GM06990 (cell line): ENCODE results near the gene OAS2.

Source experiments
- DNase-seq: peaks from one replicate; pipeline ENCODE4 v3.0.0-alpha.2; 2011; ENCODE audit not compliant: insufficient read length; ENCODE audit errors: extremely low read depth
- H3K27me3 ChIP-seq: replicated peaks from 2 replicates; pipeline ENCODE4 v1.6.0; 2011; ENCODE audit warnings: low read length; ENCODE audit not compliant: control insufficient read depth, insufficient read depth
- H3K36me3 ChIP-seq: 2 replicates; pipeline ENCODE4 v1.5.1; 2011; ENCODE audit warnings: low read length; ENCODE audit not compliant: control insufficient read depth, insufficient read depth
- H3K4me3 ChIP-seq: replicated peaks from 2 replicates; pipeline ENCODE4 v1.5.1; 2011; ENCODE audit warnings: low read depth, mild to moderate bottlenecking, control low read depth, low read length
- CTCF ChIP-seq: IDR thresholded peaks from 2 replicates; pipeline ENCODE4 v1.5.1; 2011; ENCODE audit warnings: low read length, control low read depth, mild to moderate bottlenecking, inconsistent platforms; ENCODE audit not compliant: insufficient read depth, poor library complexity, severe bottlenecking

OAS2 gene

GRCh38 chr12:113057565-113058485, 79.5 kb downstream of the OAS2 start:
- H3K36me3 ChIP-seq, result no peaks in the 10 kb centered on the region
- no peak for TF ChIP-seq CTCF
- no peak for DNase-seq
- H3K4me3 ChIP-seq, result peak overlapping the region; percentile 37
- H3K27me3 ChIP-seq, result no peaks in the 10 kb centered on the region; the same call in 1 of the 2 replicates

GRCh38 chr12:113058553-113058952, 80.2 kb downstream of the OAS2 start:
- no peak overlapping the region for H3K4me3 ChIP-seq
- H3K27me3 ChIP-seq, result no peaks in the 10 kb centered on the region; the same call in 1 of the 2 replicates
- no peak for DNase-seq
- TF ChIP-seq CTCF, result no peak
- H3K36me3 ChIP-seq, result no peaks in the 10 kb centered on the region

- TF ChIP-seq CTCF, result no peak
- no peaks in the 10 kb centered on the region; the same call in 1 of the 2 replicates for H3K27me3 ChIP-seq
- DNase-seq, result no peak
- H3K4me3 ChIP-seq, result no peak overlapping the region
- H3K36me3 ChIP-seq, result no peaks in the 10 kb centered on the region
Observed at GRCh38 chr12:113059071-113059595, 80.8 kb downstream of the OAS2 start.

GRCh38 chr12:113060336-113060960, 82.1 kb downstream of the OAS2 start:
- no peaks in the 10 kb centered on the region for H3K36me3 ChIP-seq
- TF ChIP-seq CTCF, result no peak
- no peaks in the 10 kb centered on the region; the same call in 1 of the 2 replicates for H3K27me3 ChIP-seq

GRCh38 chr12:113061061-113061694, 82.9 kb downstream of the OAS2 start:
- H3K4me3 ChIP-seq, result no peak overlapping the region
- no peaks in the 10 kb centered on the region for H3K36me3 ChIP-seq

More at GRCh38 chr12:113060336-113060960, 82.1 kb downstream of the OAS2 start:
- H3K4me3 ChIP-seq, result no peak overlapping the region
- DNase-seq, result no peak

More at GRCh38 chr12:113061061-113061694, 82.9 kb downstream of the OAS2 start:
- no peaks in the 10 kb centered on the region; the same call in 1 of the 2 replicates for H3K27me3 ChIP-seq
- no peak for TF ChIP-seq CTCF
- DNase-seq, result no peak
